Inferior parietal cortex (tissue), 1 donor: ENCODE data around the gene MAP2K5.
"Not testable (repeated sequence)": the region's sequence is repeated elsewhere in the genome, so short reads cannot be mapped to it uniquely, and the experiment has no call there.

Experiments
- DNase-seq: peaks from one replicate; pipeline ENCODE4 v3.0.0-alpha.2; 2016; ENCODE audit errors: extremely low spot score

Gene MAP2K5

DNA sequence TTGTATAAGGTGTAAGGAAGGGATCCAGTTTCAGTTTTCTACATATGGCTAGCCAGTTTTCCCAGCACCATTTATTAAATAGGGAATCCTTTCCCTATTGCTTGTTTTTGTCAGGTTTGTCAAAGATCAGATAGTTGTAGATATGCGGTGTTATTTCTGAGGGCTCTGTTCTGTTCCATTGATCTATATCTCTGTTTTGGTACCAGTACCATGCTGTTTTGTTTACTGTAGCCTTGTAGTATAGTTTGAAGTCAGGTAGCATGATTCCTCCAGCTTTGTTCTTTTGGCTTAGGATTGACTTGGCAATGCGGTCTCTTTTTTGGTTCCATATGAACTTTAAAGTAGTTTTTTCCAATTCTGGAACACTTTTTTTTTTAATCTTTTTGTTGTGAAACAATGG lies 130.3 kb downstream of the MAP2K5 start:
- not testable (repeated sequence) for DNase-seq

DNA sequence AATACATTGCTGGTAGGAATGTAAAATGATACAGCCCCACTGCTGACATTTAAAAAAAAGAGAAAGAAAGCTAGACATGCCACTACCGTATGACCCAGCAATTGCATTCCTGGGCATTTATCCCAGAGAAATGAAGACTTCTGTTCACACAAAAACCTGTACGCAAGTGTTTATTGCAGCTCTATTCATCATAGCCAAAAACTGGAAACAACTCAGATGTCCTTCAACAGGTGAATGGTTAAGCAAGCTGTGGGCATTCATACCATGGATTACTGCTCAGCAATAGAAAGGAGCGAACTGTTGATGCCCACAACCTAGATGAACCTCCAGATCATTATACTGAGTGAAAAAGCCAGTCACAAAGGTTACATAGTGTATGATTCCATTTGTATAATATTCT lies 132.5 kb downstream of the MAP2K5 start:
- no peak for DNase-seq

DNA sequence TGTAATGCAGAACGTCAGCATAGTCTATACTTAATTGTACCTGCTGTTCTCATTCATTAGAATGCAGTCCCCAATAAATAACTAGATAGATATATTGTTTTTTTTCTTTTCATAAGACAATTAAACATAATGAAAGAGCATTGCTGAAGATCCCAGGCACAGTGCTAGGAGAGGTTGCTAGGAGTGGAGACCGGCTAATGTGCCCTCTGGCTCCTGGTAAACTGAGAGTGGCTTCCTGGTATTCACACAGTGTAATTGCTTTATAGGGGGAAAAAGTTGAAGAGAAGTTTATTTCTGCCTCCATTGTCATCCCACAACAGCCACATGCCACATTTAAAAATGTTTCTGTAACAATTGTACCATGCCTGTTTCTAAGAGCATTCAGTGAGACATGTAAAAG lies 135.6 kb downstream of the MAP2K5 start:
- no peak for DNase-seq

DNA sequence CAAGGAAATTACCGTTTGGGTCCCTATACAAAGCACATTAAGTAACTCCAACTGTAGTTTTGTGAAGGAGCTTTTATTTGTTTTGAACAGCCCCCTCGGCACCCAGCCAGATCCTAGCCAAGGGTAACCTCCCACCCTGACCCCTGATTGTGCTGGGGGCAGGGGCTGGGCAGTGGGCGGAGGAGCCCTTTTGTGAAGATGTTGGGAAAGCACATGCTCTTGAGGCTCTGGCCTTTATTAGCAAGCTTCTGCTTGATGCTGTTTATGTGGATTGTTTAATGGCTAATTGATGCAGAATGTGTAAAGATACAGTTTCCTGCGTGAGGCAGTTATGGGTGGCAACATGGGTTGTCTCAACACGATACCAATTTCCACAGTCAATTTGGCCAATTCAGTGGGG lies 136.5 kb downstream of the MAP2K5 start:
- no peak for DNase-seq

DNA sequence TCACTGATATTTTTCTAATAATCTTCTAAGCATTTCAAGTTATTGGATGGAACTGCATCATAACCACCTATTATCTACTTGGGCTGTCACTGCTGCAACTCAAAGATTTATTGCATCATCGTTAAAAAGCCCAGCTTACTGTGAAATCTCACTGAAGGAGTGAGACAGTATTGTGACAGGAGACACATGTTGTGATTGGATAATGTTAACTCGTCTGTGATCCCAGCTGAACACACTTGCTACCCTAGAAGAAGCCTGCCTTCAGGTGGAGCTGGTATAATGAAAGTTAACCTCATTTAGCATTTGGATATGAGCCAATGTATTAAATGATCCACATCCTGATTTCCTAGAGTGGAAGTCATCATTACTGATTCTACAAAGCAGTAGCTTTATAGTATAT lies 138.1 kb downstream of the MAP2K5 start:
- no peak for DNase-seq

DNA sequence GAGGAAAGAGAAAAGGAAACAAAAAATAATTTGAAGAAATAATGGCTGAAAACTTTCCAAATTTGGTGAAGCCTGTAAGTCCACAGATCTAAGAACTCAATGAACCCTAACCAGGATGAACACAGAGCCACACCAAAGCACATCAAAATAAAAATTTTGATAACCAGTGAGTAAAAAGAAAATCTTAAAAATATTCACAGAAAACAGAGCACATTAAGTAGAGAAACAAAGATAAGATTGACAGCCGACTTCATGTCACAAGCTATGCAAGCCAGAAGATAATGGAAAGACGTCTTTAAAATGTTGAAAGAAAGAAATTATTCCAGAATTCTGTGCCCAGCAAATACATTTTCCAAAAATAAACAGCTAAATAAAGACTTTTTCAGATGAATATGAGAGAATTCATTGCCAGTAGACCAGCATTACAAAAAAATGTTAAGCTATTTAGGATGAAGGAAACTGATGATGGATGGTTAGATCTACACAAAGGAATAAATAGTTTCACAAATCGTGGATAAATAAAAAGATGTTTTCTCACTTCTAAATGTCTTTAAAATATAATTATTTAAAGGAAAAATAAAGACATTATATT lies 142.6 kb downstream of the MAP2K5 start:
- DNase-seq = peak; percentile 4

DNA sequence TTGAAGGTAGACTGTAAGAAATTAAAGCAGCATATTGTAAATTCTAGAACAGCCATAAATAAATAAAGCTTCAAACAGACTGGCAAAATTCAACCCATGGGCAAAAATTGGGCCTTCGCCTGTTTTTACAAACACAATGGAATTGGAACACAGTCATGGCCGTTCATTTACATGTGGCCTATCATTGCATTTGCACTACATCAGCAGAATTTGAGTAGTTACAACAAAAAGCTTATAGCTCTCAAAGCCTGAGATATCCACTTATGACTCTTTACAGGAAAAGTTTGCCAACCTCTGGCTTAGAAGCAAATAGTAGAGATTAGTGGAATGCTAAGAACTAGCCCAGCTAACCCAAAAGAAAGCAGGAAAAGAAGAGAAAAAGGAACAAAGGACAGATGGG lies 143.2 kb downstream of the MAP2K5 start:
- no peak for DNase-seq

DNA sequence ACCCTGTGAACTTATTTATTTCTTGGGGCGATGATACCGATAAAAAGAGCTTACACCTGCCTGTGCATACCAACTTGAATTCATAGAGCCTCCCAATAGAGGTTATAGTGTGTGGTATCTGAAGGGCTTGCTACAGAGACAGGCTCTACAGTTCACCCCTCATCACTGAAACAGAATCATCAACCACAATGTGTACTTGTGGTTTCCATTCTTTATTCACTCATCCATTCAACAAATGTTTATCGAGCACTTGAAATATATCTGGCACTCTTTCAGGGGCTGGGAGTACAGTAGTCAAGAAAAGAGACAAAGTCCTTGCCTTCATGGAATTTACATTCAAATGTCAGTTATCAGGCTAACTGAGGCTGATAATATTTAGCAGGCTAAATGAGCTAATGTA lies 148.4 kb downstream of the MAP2K5 start:
- DNase-seq = no peak

DNA sequence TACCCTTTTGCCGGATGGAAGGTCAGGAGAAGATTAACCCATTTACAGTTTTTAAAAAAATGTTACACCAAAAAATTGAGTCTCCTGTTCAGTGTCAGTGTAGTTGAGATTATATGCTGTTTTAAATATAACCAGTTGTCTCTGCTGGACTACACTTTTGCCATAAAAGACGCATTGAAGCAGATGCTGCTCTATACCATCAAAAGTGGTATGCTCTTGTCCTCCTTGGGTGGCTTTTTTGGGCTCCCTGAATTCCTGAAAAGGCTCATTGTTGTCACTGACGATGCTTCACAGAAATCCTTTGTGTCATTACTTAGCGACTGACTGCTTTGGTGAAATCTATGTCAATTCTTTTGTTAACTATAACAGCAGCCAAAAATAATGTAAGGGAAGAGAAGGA lies 148.9 kb downstream of the MAP2K5 start:
- peak; percentile 33 for DNase-seq

DNA sequence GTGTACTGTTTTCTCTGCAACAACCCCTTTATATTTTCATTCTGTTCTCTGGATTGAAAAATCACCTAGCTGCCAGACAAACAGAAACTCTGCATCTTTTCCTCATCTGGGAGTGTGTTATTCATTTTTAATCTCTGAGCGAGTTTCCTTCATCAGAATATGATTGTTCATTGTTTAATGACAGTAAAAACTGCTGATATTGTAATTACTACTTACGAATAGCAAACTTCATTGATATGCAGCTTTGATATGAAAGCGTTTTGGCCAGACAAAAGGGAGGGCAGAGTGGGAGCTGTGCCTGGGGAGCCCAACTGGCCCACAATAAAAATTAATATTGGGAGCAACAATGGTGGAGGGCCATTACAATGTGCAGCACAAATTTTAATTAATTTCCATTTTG lies 150.1 kb downstream of the MAP2K5 start:
- DNase-seq = no peak

DNA sequence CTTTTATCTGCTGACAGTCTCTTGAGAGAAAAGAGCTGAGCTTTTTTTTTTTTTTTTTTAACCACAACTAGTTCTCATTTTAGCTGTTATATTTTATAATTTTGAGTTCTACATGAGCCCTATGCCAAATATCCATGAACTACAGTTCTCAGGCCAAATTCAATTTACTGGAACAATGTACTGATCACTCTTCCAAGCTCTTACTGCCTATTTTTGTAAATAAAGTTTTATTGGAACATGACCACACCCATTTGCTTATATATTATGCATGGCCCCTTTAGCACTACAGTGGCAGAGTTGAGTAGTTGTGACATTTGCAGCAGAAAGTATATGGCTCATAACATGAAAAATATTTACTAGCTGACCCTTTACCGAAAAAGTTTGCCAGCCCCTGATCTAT lies 153.6 kb downstream of the MAP2K5 start:
- no peak for DNase-seq

DNA sequence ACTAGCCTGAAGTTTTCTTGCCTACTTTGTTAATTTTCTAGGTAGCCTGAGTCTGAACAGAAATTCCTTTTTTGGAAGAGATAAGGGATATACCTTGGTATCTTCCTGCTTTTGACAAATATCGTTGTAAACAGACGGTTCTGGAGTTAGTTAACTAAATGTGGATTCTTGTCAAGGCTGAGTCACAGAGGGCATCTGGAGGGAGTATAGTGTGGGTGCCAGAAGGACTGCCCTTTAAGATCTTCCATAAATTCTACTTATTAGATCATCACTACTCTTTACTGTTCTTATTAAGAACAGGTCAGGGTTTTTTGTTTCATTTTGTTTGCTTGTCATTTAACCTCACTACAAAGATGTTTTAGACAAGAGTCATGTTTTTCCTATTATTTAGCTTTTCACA lies 157.5 kb downstream of the MAP2K5 start:
- no peak for DNase-seq

DNA sequence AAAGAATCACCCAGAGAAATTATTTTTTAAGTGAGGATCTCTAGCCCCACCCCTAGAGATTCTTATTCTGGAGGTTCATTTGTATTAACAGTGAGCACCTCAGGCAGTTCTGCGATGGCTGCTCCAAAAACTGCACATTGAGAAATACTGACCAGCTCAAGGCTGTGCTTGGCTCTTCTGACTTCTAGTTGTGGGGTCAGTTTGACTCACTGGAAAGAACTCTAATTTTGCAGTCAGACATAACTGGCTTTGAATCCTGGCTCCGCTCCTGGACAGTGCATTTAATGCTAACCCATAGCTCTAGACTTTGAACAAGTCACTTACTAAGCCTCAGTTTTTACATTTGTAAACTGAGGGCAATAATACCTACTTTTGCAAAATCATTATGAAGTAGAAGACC lies 159.2 kb downstream of the MAP2K5 start:
- no peak for DNase-seq

DNA sequence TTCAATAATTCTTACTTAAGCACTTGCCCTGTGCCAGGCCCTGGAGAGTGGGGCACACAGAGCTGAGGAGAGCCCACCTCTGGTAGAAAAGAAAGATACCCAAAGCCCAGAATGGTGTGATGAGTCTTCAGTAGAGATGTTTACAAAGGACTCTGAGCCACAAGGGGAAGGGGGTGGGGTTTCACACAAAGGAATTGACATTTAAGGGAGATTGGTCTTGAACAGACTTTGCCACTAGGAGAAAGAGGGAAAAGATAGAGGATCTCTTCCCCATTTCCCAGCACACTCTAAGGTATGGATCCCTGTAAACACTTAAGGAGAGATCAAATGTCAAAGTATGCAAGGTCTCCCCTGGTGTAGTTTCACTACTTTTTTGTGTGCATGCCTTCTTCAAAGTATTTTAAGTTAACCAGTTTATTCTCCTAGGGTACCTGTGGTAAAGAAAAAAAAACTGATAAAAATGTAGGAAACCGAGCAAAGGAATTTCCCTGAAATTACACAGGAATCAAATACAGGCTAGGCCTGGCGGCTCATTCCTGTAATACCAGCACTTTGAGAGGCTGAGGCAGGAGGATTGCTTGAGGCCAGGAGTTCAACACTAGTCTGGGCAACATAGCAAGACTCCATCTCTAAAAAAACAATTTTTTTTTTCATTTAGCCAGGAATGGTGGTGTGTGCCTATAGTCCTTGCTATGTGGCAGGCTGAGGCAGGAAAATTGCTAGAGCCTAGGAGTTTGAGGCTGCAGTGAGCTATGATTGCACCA lies 165.2 kb downstream of the MAP2K5 start:
- DNase-seq = no peak

DNA sequence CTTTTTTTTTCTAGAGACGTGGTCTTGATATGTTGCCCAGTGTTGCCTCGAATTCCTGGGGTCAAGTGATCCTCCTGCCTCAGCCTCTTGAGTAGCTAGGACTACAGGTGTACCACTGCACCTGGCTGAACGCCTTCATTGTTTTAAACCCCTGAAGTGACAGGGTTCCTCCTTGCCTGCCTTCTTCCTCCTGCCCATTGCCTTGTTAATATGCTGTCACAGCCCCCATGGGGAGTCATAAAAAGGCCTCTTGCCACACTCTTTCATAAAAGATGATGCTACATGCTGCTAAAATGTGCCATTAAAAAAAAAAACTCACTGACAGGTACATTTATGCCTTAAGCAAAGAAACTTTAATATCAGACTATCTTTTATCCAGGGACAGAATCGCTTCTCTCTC lies 166.0 kb downstream of the MAP2K5 start:
- DNase-seq = no peak

DNA sequence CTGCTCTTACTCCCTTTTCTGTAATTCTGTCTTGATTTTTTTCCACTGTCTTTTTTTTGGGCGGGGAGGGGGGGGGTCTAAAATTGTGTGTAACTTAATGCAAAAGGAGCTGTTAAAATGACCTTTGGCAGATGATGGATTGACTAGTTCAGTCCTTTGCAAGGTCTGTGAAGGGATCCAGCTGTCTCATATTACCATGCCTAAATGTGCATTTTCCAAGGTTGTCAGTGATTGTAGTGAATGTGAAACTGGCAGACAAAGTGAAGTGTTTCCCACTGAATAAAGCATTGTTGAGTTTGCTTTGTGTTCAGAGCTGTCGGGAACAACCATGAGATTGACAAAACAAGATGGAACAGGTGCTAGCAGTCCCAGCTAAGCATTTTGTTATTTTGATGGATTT lies 172.7 kb downstream of the MAP2K5 start:
- DNase-seq = peak; percentile 41

DNA sequence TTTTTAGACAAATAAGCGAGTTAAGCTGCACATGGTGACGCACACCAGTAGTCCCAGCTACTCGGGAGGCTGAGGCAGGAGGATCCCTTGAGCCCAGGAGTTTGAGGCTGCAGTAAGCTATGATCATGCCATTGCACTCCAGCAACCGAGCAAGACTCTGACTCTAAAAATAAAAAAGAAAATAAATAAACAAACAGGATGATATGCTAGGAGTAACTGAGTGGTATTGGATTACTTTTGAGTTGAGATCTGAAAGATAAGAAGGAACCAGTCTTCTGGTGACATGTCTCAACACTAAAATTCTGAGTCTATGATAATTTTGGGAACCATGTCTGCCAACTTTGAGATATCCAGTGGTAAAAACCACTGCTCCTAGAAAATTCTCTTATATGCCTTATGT lies 173.7 kb downstream of the MAP2K5 start:
- no peak for DNase-seq

DNA sequence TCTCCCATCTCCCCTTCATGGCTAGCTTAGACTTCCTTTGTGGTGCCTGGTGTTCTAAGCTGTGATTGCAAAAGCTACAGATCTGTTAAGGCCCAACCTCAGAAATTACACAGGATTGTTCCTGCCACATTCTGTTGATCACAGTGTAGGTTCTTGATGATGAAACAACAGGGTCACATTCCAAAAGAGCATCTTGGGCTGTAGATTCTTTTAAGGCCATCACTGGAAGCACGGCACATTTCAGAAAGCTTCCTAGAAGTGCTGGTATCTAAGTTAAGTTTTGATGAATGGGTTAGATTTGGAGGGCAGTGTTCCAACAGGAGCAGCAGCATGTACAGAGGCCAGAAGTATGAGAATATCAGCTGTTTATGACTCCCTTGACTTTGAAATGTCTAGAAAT lies 175.3 kb downstream of the MAP2K5 start:
- DNase-seq = no peak

DNA sequence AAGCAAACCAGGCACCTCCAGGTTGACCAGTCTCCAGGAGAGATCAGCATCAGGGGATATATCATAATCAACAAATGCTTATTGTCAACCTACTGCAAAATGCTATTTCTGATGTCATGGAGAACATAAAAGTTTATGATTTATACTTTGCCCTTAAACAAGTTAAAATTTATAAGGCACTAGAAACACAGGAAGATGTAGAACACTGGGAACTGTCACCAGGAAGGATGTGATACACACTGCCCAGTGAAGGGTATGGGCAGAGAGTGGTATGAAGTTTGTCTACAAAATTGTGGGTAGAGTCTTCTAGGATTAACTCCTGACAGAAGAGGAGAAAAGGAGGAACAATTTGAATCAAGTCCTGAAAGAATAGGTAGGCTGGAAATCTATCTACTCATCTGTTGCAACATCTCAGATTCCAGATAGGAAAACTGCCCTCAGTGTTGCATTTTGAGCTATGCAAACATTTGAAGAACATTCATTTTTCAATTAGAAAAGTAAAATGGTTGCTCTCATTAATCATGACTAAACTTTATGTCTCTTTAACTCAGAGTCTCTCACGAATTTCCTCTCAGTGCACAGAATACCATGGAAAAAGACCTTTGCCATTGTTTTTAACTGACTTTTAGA lies 176.9 kb downstream of the MAP2K5 start:
- no peak for DNase-seq

DNA sequence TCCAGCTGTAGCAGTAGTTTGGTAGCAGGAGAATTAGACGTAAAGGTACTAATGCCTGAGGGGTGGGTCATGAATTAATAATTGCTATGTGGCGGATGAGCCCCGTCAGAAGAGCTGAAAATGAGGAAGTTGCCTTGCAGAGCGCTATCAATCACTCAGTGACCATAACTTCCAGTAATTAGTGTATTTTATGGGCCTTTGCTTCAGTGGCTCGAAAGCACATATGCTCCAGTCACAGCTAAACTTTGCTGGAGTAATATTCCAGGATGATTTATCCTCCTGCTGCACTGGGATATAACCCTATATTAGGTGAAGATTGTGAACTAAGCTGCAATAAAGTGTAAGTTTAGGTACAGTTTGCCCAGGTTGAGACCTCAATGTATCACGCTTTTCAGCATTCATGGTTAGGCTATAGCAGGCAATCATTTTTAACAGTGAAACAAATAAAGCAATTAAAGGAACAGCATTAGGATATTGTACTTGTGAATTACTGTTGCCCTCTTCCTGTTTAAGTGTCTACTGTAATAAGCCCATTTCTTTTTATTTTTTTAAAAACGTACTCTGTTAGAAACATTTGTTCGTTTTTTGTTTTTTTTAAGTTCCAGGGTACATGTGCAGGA lies 178.2 kb downstream of the MAP2K5 start:
- no peak for DNase-seq

DNA sequence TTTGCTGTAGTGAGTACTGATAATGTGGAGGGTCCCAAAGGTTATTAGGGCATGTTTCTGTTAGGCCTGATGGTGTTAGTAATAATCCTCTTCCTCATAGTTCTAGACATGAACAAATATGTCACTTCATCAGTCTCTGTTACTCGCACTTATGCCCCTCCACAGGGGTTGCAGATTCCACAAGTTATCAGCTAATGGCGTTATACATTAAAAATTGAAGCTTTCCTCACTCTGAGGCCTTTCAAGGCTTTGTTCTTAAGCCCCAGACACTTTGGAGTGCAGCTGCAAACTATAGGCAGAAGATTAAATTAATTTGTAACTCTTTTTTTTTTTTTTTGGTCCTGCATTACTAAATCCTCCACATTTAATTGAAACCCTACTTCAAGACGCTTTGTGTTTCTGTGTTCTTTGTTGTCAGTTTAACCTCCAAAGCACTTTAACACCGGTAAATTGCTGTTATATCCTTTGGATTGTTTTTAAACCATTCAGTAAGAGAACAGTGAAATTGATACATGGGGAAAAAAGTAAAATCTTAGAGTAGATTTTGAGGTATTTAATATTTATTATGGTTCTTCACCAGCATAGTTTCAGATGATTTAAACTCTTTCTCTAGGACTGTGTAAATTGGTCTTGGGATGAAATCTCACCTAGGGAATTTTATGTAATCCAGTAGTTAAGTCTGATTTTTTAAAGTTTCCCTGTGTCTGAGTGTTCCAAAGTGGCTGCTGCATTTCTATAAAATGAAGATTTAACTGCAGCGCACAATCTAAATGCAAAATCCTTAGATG lies 179.7 kb downstream of the MAP2K5 start:
- DNase-seq = no peak
